Activated CD8-positive, alpha-beta memory T cell treated with anti-CD3 and anti-CD28 coated beads for 36 hours (primary cell): ENCODE measurements around the gene CALD1. TPM values are rescaled to one million over a fixed set of nuclear protein-coding genes. Genes with fewer than 3 reads are reported as not detected.
"Not testable (repeated sequence)": the region's sequence is repeated elsewhere in the genome, so short reads cannot be mapped to it uniquely, and the experiment has no call there.

Experiments used
- CTCF ChIA-PET: fragments of 350-600 bp; sonication (Branson Sonifier 250); formaldehyde crosslinking; loops from one replicate; lab custom pipeline; 2021; ENCODE audit warnings: antibody characterized with exemption; lab: Charles Lee
- POLR2A ChIA-PET: fragments of 350-600 bp; sonication (Branson Sonifier 250); formaldehyde crosslinking; loops from one replicate; lab custom pipeline; 2021; ENCODE audit warnings: antibody characterized with exemption; lab: Charles Lee
- total RNA-seq, 2 experiments: library from RNA; stranded (reverse); gene quantifications; one replicate each; pipeline ENCODE4 v1.2.3, GENCODE V29; 2021

The CALD1 gene
- total RNA-seq, 2 experiments from 2014 or later: 1.7 to 2.1 TPM

DNA sequence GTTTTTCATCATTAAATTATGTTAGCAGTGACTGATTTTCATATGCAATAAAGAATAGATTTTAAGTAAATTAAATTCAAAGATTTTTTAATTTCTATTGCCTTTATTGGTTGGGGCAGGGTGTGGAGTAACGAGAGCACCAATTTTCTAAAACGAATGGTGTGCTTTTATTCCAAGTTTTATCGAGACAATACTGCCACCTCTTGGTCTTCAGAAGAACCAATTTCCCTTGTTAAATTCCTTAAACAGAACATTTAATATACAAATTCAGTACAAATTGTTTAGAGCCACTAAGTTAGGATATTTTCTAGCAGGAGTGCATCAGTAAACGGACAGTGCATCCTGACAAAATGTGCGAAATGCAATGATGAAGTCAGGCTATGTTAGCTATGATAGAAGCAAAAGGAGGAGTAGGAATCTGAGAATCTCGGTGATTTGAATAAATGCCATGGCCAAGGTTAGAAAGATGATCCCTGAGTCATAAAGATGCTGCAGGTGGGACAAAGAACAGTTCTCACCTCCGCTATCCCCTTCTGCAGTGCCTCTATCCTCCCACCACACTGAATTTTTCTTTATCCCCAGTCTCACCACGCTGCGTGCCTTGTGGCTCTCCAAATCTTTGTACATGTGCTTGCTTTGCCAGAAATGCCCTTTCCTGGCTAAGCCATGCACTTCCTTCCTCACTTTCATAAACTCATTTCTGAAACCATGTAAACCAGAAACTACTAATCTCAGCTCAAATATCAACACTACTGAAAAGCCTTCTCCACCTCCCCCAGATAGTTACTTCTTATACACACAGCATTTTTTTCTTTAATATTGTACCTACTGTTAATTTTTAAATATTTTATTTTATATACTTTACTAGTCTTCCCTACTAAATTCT lies 175.0 kb downstream of the CALD1 start:
- CTCF ChIA-PET: no interaction called here
- POLR2A ChIA-PET: no interaction called here

DNA sequence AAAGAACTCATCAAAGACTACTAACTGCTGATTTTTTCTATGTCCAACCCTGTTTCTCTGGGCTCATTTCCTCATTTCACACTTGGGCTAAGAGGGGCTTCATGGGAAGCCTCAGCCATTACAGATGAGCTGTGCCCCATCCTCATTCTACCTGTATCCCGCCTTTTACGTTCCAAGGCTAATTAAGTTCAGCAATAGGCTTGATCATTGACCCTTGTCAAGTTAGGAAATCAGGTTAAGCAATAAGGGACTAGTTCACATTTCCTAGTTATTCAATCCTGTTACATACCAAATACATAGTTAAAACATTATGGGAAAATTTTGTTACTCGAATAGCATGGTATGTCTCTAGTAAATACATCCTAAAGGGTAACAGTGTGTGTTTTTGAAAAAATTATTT lies 177.6 kb downstream of the CALD1 start:
- ChIA-PET POLR2A (no interaction called here), CTCF (no interaction called here)

DNA sequence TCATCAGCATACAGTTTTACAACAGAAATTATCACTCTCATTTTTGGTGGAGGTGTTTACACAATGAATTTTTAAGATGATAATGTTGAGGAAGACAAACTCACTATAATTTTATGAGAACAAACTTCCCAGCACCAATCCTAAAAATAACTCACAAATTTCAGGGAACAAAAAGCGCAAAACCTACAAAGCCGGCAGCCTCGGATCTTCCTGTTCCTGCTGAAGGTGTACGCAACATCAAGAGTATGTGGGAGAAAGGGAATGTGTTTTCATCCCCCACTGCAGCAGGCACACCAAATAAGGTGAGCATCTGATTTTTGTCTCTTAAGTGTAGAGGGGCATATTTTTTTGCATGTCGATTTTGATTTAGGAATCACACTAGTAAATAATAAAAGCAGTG lies 180.4 kb downstream of the CALD1 start:
- POLR2A ChIA-PET: no interaction called here
- CTCF ChIA-PET: interaction anchor here (0.7 kb wide), 1 partner anchor 290 kb away, joined by 3 read pairs; no protein-coding TSS in a partner anchor

DNA sequence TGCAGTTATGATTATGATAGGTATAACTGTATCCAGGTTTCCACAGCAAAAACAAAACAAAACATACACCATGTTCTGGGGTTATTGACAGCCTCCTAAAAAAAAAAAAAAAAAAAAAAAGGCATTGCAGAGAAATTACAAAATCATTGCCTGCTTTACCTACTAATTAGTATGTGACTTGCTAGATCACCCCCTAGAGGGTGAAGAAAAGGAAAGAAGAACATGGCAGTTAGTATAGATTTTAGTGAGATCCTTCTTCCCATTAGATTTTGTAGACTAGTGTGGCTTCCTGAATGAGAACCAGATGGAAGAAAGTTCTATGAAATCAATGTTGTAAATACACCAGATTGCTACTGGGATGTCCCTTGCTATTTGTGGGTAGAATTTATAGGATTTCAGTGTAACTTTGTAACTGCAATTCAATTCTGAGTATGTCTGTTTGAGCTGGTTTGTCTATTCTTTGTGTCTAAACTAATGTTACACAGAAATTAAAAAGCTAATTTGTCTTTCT lies 182.9 kb downstream of the CALD1 start:
- ChIA-PET CTCF (no interaction called here), POLR2A (no interaction called here)

DNA sequence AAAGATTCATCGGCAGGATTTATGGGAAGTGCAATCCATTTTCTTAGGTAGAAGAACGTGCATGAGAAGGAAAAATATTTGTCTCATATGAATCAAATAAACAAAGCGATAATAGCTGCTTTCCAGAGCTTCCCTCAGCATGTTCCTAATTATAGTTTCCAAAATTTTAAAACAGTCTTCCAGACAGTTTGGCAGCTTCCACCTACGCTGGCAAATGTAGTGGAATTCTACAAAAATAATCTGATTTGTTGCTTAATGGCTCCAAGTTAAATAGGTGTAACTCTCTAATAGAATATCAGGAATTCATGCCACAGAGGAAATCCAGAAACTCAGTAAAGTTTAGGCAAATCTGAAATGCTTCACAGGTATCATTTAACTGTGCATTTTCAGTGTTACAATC lies 183.6 kb downstream of the CALD1 start:
- ChIA-PET POLR2A (no interaction called here), CTCF (no interaction called here)

DNA sequence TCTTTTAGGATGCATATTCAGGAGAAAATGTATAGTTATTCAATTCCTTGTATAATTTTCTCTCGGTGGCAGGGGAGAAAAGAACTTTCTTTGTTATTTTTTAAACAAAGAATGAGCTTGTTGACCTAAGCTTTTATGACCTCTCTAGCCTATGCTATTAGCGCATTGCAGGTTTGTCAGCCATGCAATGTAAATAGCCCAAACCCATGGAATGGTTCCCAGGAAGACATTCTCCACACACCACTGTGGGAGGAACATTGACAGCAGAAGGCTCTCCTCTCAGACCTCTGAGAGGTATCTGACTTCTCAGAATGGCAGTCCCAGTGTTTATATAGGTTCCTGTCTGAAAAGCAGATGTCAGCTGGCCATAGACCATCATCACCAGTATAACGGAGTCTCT lies 187.3 kb downstream of the CALD1 start:
- CTCF ChIA-PET: no interaction called here
- POLR2A ChIA-PET: interaction anchor here (0.9 kb wide), 1 partner anchor 46 kb away, joined by 3 read pairs; no protein-coding TSS in a partner anchor

DNA sequence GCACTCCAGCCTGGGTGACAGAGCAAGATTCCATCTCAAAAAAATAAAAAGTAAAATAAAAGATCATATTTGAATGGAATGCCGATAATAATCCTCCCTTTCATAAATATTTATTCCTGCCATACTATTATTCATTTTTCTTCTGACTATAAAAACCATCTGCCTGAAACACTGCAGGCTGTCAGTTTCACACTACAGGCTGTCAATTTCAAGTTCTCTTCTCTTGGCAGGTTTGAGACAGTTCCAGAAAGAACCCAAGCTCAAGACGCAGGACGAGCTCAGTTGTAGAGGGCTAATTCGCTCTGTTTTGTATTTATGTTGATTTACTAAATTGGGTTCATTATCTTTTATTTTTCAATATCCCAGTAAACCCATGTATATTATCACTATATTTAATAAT lies 188.7 kb downstream of the CALD1 start:
- ChIA-PET CTCF (no interaction called here), POLR2A (no interaction called here)

DNA sequence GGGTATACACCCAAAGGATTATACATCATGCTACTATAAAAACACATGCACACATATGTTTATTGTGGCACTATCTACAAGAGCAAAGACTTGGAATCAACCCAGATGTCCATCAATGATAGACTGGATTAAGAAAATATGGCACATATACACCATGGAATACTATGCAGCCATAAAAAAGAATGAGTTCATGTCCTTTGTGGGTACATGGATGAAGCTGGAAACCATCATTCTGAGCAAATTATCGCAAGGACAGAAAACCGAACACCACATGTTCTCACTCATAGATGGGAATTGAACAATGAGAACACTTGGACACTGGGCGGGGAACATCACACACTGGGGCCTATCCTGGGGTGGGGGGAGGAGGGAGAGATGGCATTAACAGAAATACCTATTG lies 202.2 kb downstream of the CALD1 start:
- POLR2A ChIA-PET, CTCF ChIA-PET: not testable (repeated sequence)

DNA sequence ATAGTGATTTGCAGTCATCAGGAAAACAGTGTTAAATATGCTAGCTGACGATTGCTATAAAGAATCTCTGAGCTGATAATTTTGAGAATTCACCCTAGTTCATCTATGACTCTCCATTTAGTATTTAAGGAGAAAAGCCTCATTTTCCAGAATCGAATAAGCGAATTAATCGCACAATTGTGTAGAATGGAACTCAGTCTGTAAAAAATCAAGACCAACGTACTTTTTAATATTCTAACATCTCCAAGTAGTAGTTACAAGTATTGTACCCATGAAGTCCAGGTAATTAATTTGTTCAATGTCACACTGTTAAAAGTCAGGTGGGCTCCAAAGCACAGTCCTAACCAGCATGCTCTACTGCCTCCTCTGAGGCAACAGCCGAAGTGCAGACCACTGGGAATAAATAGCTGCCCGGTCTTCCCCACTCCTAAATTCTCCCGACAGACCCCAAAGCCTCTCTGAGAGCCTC lies 206.5 kb downstream of the CALD1 start:
- ChIA-PET CTCF (interaction anchor here (1.1 to 2.7 kb wide), 6 partner anchors 10 to 352 kb away, joined by 3 to 24 read pairs (median 4); partner anchors contain the start of gene CYREN), POLR2A (interaction anchor here (2.0 to 3.0 kb wide), 2 partner anchors 162 to 184 kb away, joined by 7 to 12 read pairs; partner anchors contain the start of genes CYREN and TMEM140)

DNA sequence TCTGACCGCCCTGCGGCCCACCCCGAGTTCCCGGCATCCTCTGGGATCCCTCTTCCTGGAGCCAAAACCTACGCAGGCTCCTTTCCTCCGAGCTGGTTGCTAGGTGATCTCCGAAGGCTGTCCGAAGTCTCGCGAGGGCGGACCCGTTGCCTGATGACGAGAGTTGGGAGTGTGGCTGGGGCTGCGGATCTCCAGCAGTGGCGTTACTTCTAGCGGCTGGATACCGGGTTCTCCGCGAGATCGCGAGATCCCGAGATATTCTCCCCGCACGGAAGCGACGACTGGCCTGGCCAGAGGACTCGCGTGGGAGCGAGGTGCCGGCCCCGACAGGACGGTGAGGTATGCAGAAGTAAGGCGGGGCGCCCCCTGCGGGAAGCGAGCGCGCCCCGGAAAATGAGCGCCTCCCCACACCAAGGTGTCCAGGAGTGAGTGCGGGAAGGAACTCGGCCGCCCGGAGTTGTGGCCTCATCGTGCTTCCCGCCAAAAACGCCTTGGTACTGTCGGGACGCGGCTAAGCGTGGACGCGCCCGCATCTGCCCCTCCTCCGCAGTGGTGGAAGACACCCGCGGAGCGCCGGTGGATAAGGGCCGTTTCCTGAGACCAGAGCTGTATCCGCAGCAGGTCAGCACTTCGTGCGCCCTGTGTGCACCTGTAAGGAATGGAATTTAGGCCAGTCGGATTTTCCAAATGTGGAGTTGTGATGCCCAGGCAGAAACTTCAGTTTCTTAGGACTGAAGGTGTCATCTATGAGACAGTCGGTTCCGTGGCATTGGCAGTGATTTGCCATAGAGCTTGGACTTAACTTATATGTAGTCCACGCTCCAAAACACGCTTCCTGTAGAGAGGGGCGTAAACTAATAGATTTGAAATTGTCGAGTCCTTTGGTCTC lies 207.2 kb downstream of the CALD1 start, which contains the start of gene AGBL3:
AGBL3 (plus strand) TSS at position 146 of the 889 bp plus-strand sequence. CDS start 1,426 bp downstream, outside the sequence.
- POLR2A ChIA-PET: interaction anchor here (0.8 to 3.0 kb wide), 3 partner anchors 10 to 183 kb away, joined by 3 to 12 read pairs (median 7); partner anchors contain the start of genes CYREN and TMEM140
- CTCF ChIA-PET: interaction anchor here (1.1 to 2.7 kb wide), 6 partner anchors 9 to 352 kb away, joined by 3 to 24 read pairs (median 4); partner anchors contain the start of gene CYREN

DNA sequence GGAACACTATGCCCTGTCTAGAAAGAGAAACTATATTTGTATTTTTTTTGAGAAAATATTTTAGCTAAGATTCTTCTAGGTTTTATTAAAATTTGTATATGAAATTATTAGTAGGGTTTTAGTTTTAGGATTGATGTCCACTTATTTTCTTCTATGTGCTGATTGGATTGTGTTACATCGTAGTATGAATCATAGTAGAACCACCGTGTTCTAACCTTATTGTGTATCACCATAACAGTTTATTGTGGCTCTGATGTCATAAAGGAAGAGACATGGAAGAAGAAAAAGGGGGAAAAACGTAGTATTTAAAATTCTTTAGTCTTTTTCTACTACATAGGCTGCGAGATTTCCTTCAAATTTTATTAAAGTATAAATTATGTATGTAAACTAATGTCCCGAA lies 208.7 kb downstream of the CALD1 start:
- ChIA-PET CTCF (interaction anchor here (1.0 kb wide), 1 partner anchor 183 kb away, joined by 7 read pairs; no protein-coding TSS in a partner anchor), POLR2A (interaction anchor here (3.0 kb wide), 1 partner anchor 182 kb away, joined by 12 read pairs; the partner anchor contains the start of gene CYREN)

DNA sequence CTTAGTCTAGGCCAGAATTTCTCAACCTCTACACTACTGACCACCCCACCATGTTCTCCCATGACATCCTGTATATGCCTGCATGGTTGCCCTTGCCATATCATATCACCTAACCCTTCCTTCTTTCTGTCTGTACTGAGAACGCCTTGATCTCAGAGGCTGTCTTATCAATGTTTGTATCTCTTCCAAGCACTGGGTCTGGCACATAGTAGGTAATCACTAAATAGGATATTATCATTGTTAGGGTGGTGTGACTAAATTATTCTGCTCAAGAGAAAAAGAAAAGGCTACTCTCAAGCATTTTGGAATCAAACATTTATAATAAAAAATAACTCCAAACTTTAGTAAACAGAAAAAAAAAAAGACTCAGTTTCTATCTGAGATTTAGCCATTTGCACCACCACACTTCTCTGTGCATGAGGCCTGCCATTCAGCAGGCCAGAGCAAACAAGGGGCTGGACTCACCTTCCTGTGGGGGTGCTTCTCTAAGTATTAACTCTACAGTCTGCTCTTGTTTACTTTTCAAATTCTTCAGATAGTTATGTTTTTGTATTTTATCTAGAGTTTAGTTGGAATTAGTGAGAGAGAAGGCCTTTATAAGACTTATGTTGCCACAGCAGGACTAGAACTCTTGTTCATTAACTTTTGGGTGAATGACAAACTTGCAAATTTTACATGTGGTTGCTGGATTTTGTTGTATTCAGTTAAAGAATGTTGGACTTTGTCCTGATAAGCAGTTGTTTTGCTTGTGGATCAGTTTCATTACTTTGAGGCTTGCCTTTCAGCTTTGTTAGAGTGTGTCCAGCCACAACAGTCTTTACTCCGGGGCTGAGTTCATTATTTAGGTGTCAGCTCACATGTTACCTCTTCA lies 212.3 kb downstream of the CALD1 start:
- POLR2A ChIA-PET: interaction anchor here (1.0 kb wide), 1 partner anchor 156 kb away, joined by 5 read pairs; the partner anchor contains the start of gene TMEM140
- CTCF ChIA-PET: no interaction called here

DNA sequence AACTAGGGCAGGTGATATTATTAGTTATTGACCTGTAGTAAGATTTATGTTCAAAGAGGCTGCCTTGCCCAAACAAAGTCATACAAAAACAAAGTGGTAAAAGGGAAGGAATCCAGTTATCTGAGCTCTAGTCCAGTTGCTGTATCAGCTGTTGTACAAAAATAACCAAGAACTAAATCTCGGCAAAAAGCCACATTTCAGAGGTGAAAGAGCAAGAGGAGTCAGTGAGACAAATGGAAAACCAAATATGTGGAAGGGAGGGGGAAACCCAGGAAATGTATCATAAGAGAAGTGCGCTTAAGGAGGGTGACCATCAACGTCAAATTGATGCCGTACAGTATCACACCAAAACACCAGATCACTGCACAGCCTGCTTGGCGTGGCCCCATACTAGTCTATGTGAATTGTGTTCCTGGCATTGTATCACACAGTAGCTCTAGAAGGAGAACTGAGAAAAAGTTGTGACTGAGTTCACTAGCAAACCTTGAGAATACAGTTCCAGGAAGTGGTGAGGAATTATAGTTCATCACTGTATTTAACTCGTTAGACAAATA lies 213.3 kb downstream of the CALD1 start:
- CTCF ChIA-PET: interaction anchor here (1.5 kb wide), 1 partner anchor 178 kb away, joined by 3 read pairs; the partner anchor contains the start of gene CYREN
- POLR2A ChIA-PET: interaction anchor here (1.0 to 1.2 kb wide), 2 partner anchors 155 to 176 kb away, joined by 4 to 5 read pairs; partner anchors contain the start of gene TMEM140

DNA sequence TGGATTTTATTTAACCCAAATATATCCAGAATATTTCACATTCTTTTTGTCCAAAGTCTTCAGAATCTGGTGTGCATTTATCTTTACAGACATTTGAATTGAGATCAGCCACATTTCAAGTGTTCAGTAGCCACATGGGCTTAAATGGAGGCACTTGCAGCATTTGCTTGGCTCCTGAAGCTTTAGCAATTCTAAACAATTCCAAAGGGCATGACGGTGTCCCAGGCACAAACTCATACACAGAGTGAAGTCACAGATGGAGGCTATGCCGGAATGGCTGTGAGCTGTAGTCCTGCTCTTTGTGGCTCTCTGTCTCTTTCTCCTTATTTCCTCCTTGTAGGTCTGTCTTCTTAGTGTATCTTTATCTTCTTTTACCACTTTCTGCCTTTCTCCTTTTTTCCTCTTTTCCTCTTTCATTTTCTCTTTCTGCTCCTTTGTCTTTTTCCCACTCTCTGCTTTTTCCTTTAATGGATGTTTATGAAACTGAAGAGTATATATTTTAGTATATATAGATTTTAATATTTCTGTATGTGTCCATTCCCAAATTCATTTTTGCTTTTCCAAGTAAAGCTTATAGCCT lies 214.5 kb downstream of the CALD1 start:
- CTCF ChIA-PET: interaction anchor here (1.5 kb wide), 1 partner anchor 177 kb away, joined by 3 read pairs; the partner anchor contains the start of gene CYREN
- POLR2A ChIA-PET: no interaction called here

DNA sequence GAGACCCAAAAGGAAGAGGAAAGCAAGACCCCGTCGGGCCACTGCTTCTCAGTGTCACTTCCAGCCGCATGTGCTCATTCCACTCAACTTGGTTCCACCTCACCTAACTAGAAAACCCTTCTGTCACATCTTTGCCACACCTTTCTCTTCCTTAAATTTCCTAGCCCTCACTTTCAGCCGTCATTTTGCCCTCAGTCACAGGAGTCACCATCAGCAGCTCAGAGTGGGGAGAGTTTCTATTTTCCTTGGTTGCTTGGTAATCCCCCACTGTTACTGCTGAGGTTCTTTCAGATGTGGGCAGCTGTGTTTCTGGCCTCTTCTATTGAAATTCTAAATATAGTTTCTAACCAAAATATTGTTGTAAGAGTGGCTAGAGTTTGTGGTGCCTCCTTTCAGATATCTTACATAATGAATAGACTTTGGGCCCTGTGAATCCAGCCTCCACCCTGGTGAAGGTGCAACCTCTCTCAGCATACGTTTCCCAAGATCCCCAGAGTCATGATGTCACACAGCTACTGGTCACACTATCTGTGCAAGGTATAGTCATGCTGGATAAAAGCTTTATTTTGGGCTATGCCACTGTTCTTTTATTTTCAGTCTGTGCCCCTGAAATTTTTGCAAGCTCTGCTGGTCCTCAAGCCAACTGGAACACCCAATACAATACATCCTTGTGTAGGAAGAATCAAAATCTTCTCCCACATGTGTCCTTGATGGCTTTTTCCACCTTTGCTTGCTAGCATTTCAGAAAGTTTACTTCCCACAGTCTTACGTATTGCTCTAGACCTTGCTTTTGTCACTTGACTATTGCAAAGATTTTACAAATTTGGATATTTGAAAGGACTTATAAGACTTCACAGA lies 216.0 kb downstream of the CALD1 start:
- CTCF ChIA-PET: interaction anchor here (0.8 to 1.4 kb wide), 5 partner anchors 10 to 176 kb away, joined by 3 to 5 read pairs (median 3); partner anchors contain the start of genes AGBL3 and TMEM140
- POLR2A ChIA-PET: interaction anchor here (0.6 kb wide), 1 partner anchor 30 kb away, joined by 8 read pairs; no protein-coding TSS in a partner anchor

DNA sequence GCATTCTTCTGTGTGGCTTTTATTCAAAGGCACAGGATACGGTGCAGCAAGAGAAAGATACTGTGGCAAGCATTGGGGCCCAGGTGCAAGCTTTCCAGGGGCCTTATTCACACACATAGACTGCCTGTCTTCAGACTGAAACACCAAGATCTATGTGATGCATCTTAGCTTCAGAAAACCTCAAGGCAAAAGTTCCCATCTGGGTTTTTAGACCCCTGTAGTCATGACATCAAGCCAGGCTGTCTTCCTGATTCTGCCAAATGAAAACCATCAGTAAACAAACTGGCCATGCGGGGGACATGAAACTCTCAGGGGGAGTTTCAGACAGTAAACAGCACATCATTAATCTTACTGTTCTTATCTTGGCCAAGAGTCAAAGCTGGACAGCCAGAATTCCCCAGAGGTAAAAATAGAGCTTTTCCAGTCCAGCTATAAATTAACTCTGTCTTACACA lies 216.7 kb downstream of the CALD1 start:
- ChIA-PET POLR2A (no interaction called here), CTCF (interaction anchor here (0.6 to 1.4 kb wide), 6 partner anchors 10 to 566 kb away, joined by 3 to 5 read pairs (median 3); partner anchors contain the start of genes AGBL3 and TMEM140)
